HG02870 (cell line): ENCODE measurements around the gene MAML2.

Experiments
- ATAC-seq: cut with Tn5 transposase; IDR thresholded peaks from one replicate; pipeline ENCODE4 v1.9.1; 2021; ENCODE audit warnings: mild to moderate bottlenecking, moderate library complexity; ENCODE audit not compliant: unreplicated experiment

MAML2 gene

GRCh38 chr11:96342961-96343711 is at the start of gene MAML2:
MAML2 (minus strand) TSS chr11:96343195; CDS start chr11:96341895, 1,300 bp downstream.
- ATAC-seq: peak; percentile 83

GRCh38 chr11:96391698-96392307 is 48.8 kb upstream of the MAML2 start:
- ATAC-seq: no peak

GRCh38 chr11:96390488-96390792 is 47.4 kb upstream of the MAML2 start:
- ATAC-seq: no peak

DNA sequence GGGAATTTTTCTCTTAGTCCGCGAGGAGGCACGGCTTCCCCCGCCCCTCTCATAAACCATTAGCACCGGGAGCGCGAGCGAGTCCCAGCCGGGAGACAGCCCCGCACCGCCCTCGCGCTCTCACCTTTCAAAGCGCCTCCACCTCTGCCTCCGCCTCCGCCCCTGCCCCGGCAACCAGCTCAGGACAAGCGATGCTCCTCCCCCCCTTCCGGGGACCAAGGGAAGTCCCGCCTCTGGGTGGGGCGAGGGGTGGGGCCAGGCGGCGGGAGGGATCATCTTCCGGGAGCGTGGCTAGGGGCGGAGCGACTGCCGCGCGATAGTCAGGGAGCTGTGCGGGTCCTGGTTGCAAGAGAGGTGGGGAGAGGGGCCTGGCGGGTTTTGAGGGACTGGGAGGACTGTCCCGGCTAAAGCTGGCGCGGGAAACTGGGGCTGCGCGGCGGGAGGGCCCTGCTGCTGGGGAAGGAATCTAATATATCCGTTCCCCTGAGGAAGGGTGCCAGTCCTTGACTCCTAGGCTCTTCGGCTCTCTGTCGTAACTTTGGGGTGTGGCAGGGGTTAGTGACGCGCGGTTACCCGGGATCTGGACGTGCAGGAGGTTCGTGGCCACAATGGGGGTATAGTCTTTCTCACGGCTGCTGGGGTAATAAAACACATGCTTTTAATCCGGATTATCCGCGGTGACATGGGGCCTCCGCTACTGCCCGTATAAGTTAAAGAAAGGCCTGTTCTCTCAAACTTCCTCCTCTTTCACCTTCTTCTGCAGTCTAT is 46.9 kb upstream of the MAML2 start, which contains the start of the genes CCDC82 and JRKL:
CCDC82 (minus strand) TSS at position 193 of the 768 bp plus-strand sequence. CDS start 5,165 bp downstream, outside the sequence.
JRKL (plus strand) TSS at position 294 of the 768 bp plus-strand sequence. CDS start 637 bp downstream, outside the sequence.
- ATAC-seq: peak; percentile 93

- peak; percentile 41 for ATAC-seq
These were observed 46.1 kb upstream of the MAML2 start for GRCh38 chr11:96388891-96389719.

DNA sequence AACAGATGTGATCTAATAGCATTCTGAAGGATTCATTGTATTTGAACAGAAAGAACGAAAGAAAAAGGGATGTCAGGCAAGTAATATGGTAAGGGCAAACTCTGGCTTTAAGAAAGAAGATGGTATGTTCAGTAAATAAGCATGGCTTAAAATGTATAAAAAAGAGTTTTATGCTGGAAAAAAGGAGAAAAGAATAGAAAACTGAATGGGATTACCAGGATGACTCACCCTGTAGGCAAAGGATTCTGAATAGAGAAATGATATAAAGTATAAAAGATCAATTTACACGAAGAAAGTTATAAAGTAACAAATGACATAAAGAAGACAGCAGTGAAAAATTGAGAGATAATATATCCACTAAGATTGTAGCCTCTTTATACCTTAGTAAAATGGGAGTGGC is 42.2 kb upstream of the MAML2 start:
- ATAC-seq: no peak

DNA sequence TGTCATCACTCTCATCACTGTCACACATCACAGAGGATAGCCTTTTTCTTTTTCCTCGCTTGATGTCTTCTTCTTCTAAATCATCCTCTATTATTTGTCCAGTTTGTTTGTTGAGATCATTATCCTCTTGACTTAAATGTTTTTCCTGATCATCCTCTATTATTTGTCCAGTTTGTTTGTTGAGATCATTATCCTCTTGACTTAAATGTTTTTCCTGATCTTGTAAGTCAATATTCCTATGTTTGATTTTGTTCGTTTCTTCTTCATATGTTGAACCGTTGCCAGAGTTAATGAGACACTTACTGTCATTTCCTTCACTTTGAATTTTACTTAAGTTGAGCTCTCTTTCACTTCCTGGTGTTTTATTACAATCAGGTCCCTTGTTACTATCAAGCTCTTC is 41.2 kb upstream of the MAML2 start:
- no peak for ATAC-seq

DNA sequence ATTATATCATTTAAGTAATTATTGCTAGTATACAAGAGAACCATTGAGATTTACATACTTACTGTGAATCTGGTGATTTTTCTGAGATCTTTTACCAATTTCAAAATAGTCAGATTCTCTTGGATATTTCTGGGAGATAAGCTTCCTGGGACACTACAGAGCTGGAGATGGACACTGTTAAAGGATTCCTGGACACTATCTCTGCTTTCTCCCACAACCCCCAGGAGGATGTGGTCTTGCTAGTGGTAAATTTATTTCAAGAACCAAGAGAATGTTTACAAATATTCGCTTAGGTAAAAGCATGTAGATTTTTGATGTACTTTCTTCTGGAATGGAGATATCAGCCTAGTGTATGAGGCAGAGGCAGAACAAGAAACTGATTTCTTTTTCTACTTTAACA is 33.8 kb upstream of the MAML2 start:
- ATAC-seq: no peak

GRCh38 chr11:96373826-96374225 is 30.8 kb upstream of the MAML2 start:
- ATAC-seq: no peak

- ATAC-seq: no peak
These were observed 24.3 kb upstream of the MAML2 start for GRCh38 chr11:96367342-96367741.

DNA sequence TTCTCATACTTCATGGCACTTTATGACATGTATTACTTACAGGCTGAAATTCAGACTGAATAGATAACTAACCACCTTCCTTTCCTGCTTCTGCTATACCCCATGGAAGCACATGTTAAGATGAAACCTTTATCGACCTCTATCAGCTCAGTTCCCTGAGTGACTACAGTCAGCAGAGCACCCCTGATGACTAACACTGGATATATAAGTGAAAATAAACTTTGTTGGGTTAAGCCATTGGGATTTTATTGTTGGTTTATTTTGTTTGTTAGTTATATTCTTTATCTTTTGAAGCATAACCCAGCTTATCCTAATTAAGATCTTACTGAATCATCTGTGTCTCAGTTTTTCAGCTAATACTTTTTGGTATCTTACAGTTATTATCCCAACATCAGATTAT is 23.0 kb upstream of the MAML2 start:
- no peak for ATAC-seq

DNA sequence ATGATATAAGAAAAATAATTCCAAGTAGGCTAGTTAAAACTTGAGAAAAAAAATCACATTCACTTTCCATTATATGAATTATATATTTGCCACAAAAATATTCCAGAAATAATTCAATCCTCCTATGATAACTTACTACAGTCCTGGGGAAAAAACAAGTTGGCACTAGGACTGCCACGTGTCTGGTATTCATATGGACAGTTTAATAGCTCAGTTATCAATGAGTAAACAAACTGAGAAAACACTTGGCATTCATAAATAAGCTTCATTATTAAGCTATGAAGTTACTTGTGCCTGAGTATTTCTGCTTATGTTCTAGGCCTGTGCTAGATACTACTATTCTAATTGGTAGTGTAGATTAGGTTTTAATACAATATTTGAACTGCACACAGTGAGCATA is 22.5 kb upstream of the MAML2 start:
- ATAC-seq: no peak

GRCh38 chr11:96361778-96362177 is 18.8 kb upstream of the MAML2 start:
- ATAC-seq: no peak

- ATAC-seq: no peak
These were observed 15.3 kb upstream of the MAML2 start for GRCh38 chr11:96358321-96358720.

GRCh38 chr11:96357794-96358193 is 14.8 kb upstream of the MAML2 start:
- peak; percentile 63 for ATAC-seq

DNA sequence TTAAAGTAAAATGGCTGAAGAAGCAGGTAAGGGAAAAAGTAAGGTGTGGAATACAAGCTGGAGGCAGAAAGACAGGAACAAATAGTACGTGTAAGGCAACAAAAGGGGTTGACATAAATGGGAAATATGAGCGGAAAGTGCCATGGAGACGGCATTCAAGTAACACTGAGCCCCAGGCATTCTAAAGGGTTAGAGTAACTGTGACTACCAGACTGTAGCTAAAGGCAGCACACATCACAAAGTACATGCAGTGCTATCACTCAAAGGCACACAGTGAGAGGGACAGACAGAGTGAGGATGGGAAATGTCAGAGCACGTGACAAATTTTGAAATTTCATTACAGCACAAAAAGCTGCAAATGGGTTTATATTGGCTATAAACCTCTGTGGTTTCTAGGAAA is 13.9 kb upstream of the MAML2 start:
- ATAC-seq: no peak

GRCh38 chr11:96342014-96342960 is 708 bp downstream of the MAML2 start:
- no peak for ATAC-seq

GRCh38 chr11:96341211-96342013 is 1.6 kb downstream of the MAML2 start:
- peak; percentile 14 for ATAC-seq

DNA sequence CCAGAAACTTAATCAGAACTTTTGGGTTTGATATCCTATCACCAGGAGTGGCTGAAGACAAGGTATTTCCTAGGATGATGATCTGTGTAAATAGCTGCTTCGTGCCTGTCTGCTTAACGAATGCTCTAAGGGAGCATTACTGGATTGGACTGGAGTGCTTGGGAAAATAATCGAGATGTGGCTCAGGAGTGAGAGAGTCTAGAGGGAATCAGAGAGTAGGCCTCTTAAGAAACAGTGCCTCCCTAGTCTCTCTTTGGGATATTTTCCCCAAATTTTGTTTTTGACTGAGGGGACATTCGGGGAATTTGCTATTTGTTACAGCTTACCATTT is 2.5 kb downstream of the MAML2 start:
- ATAC-seq: no peak
